ENCODE data around the gene PFDN6. TPM values are rescaled to one million over a fixed set of nuclear protein-coding genes. Genes with fewer than 3 reads are reported as not detected.

PFDN6 gene
- total and polyA plus RNA-seq, 9 of the 15 experiments (the other 6 are each of a cell fraction or from before 2014, with no cell fraction given) = 6.8 to 475 (median 216) TPM

DNA sequence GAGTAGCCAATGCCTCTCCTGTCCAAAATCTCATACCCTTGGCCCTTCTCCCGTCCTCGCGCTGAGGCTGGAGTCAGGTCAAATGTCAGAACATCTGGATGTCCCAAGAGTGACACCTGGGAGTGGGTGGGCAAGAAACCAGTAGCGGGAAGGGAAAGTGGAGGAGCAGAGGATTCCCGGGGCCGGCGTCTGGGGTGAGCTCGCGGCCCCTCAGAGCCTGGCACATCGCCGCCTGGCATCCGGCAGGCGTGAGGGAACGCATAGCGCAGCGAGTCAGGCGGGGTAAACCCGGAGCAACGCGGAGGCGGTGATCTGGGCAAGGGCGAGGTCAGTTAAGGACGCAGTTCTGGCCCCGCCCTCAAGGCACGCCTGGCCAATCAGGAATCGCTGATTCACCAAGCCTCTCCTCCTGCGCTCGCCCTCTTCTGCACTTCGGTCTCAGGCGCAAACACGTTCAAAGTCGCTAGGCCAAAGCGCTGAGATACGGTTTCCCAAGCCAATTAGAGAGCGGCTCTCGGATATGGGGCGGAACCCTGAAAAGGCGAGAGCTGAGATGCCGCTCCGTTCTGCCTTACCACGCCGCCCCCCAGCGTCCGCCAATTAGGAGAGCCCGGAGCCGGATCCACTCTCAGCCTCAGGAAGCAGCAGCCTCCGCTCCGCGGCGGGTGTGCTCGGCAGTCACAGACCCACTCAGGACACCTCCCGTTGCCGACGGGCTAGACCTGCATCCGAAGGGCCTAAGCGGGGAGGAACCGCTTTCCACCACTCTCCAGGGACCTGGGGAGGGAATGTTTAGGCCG lies 40.3 kb upstream of the PFDN6 start (continued):
- no peak for TF ChIP-seq FOXA1 (IDR thresholded peaks at IDR 0.05; ENCODE audit: borderline replicate concordance)
- no peak for TF ChIP-seq ZC3H8 (IDR thresholded peaks at IDR 0.05)
- TF ChIP-seq, protein P1, sequence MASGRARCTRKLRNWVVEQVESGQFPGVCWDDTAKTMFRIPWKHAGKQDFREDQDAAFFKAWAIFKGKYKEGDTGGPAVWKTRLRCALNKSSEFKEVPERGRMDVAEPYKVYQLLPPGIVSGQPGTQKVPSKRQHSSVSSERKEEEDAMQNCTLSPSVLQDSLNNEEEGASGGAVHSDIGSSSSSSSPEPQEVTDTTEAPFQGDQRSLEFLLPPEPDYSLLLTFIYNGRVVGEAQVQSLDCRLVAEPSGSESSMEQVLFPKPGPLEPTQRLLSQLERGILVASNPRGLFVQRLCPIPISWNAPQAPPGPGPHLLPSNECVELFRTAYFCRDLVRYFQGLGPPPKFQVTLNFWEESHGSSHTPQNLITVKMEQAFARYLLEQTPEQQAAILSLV (tag; IDR thresholded peaks at IDR 0.05) = no peak
- no peak for TF ChIP-seq ZNF707 (CRISPR knock-in tag; conservative IDR thresholded peaks at IDR 0.05)
- no peak for TF ChIP-seq E2F5 (CRISPR knock-in tag; IDR thresholded peaks at IDR 0.05)
- TF ChIP-seq ESRRA (IDR thresholded peaks at IDR 0.05; ENCODE audit: borderline replicate concordance, low read depth) = peak; percentile 95
- TF ChIP-seq, protein P2, sequence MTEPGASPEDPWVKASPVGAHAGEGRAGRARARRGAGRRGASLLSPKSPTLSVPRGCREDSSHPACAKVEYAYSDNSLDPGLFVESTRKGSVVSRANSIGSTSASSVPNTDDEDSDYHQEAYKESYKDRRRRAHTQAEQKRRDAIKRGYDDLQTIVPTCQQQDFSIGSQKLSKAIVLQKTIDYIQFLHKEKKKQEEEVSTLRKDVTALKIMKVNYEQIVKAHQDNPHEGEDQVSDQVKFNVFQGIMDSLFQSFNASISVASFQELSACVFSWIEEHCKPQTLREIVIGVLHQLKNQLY (CRISPR knock-in tag; conservative IDR thresholded peaks at IDR 0.05) = 0 out of 4 replicates have a peak, but pooled peaks of 1 of the 2 experiments have one; percentile 26
- peak; percentile 72 for TF ChIP-seq JUND (IDR thresholded peaks at IDR 0.05; ENCODE audit: borderline replicate concordance, low read depth, low read length)
- peak; percentile 21; the same call in 1 of the 3 replicates for TF ChIP-seq JUND (tag; IDR thresholded peaks at IDR 0.05; ENCODE audit: borderline replicate concordance, low read depth, low read length)
- TF ChIP-seq E2F6 (IDR thresholded peaks at IDR 0.05; ENCODE audit: borderline replicate concordance in 1 of 2, extremely low read depth in 1 of 2, insufficient read depth in 1 of 2, insufficient read length in 1 of 2, low read depth in 1 of 2, low read length in 1 of 2, poor library complexity in 1 of 2, severe bottlenecking in 1 of 2) = peak in 1 of 2 experiments; percentile 69
- TF ChIP-seq TEAD2 (tag; IDR thresholded peaks at IDR 0.05) = no peak
- no peak for TF ChIP-seq RFX7 (CRISPR knock-in tag; IDR thresholded peaks at IDR 0.05)
- TF ChIP-seq EZH2 (IDR thresholded peaks at IDR 0.05; ENCODE audit: borderline replicate concordance, low read depth, low read length) = no peak
- peak in 1 of 3 experiments; percentile 85; a peak in 2 of 6 replicates for TF ChIP-seq ZBTB11 (CRISPR knock-in tag; IDR thresholded peaks at IDR 0.05)
- TF ChIP-seq, protein P3, sequence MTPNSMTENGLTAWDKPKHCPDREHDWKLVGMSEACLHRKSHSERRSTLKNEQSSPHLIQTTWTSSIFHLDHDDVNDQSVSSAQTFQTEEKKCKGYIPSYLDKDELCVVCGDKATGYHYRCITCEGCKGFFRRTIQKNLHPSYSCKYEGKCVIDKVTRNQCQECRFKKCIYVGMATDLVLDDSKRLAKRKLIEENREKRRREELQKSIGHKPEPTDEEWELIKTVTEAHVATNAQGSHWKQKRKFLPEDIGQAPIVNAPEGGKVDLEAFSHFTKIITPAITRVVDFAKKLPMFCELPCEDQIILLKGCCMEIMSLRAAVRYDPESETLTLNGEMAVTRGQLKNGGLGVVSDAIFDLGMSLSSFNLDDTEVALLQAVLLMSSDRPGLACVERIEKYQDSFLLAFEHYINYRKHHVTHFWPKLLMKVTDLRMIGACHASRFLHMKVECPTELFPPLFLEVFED (CRISPR knock-in tag; conservative IDR thresholded peaks at IDR 0.05) = peak; percentile 82; the same call in 1 of the 2 replicates
- no peak; the same call in 1 of the 2 replicates for TF ChIP-seq HCFC1 (IDR thresholded peaks at IDR 0.05; ENCODE audit: low read depth, low read length)
- no peak for TF ChIP-seq U2AF1 (optimal IDR thresholded peaks at IDR 0.05; ENCODE audit: low read depth, low read length)

All from K562 (cell line).